ENCODE measurements around the gene RHBDD1.

Gene RHBDD1

GRCh38 chr2:226882606-226883005 is 46.8 kb downstream of the RHBDD1 start:
- H3K79me2 ChIP-seq (ENCODE audit: insufficient read depth, low read length) = no peaks in the 10 kb centered on the region
- H3K4me2 ChIP-seq (ENCODE audit: low read depth, low read length, poor library complexity, severe bottlenecking) = no peak overlapping the region
- no peak overlapping the region for H3K27ac ChIP-seq (ENCODE audit: low read depth, low read length)
- no peaks in the 10 kb centered on the region for H4K20me1 ChIP-seq (ENCODE audit: low read depth, low read length)
- no peak for TF ChIP-seq EZH2phosphoT487 (conservative IDR thresholded peaks at IDR 0.05; ENCODE audit: low read length)
- TF ChIP-seq CTCF (IDR thresholded peaks at IDR 0.05; ENCODE audit: insufficient read depth, low read length, poor library complexity, severe bottlenecking) = no peak
- no peaks in the 10 kb centered on the region; the same call in 1 of the 2 replicates for H3F3A ChIP-seq (ENCODE audit: insufficient read depth)
- H2AFZ ChIP-seq (ENCODE audit: low read depth, low read length, severe bottlenecking) = no peak overlapping the region
- no peaks in the 10 kb centered on the region for H3K27me3 ChIP-seq (ENCODE audit: low read length)
- H3K9ac ChIP-seq (ENCODE audit: low read length) = no peak overlapping the region
- no peaks in the 10 kb centered on the region for H3K36me3 ChIP-seq (ENCODE audit: low read length)
- no peaks in the 10 kb centered on the region for H3K9me2 ChIP-seq (replicated peaks; ENCODE audit: insufficient read depth, low read length)
- H3K9me3 ChIP-seq (ENCODE audit: insufficient read depth, low read length) = no peaks in the 10 kb centered on the region
- H3K4me3 ChIP-seq (ENCODE audit: insufficient read depth, low read length, poor library complexity, severe bottlenecking) = no peak overlapping the region

GRCh38 chr2:226883296-226883795 is 47.5 kb downstream of the RHBDD1 start:
- H3K9ac ChIP-seq (ENCODE audit: low read length) = no peak overlapping the region
- no peaks in the 10 kb centered on the region for H3K36me3 ChIP-seq (ENCODE audit: low read length)
- H3K27ac ChIP-seq (ENCODE audit: low read depth, low read length) = no peak overlapping the region
- no peaks in the 10 kb centered on the region for H4K20me1 ChIP-seq (ENCODE audit: low read depth, low read length)
- no peaks in the 10 kb centered on the region for H3K9me3 ChIP-seq (ENCODE audit: insufficient read depth, low read length)
- TF ChIP-seq CTCF (IDR thresholded peaks at IDR 0.05; ENCODE audit: insufficient read depth, low read length, poor library complexity, severe bottlenecking) = no peak
- TF ChIP-seq EZH2phosphoT487 (conservative IDR thresholded peaks at IDR 0.05; ENCODE audit: low read length) = no peak
- H3K27me3 ChIP-seq (ENCODE audit: low read length) = no peaks in the 10 kb centered on the region
- H3K4me2 ChIP-seq (ENCODE audit: low read depth, low read length, poor library complexity, severe bottlenecking) = no peak overlapping the region
- H2AFZ ChIP-seq (ENCODE audit: low read depth, low read length, severe bottlenecking) = no peak overlapping the region
- H3K4me3 ChIP-seq (ENCODE audit: insufficient read depth, low read length, poor library complexity, severe bottlenecking) = no peak overlapping the region
- no peaks in the 10 kb centered on the region for H3K79me2 ChIP-seq (ENCODE audit: insufficient read depth, low read length)
- H3F3A ChIP-seq (ENCODE audit: insufficient read depth) = no peaks in the 10 kb centered on the region; the same call in 1 of the 2 replicates
- no peaks in the 10 kb centered on the region for H3K9me2 ChIP-seq (replicated peaks; ENCODE audit: insufficient read depth, low read length)

GRCh38 chr2:226884166-226884565 is 48.3 kb downstream of the RHBDD1 start:
- no peaks in the 10 kb centered on the region for H3K9me3 ChIP-seq (ENCODE audit: insufficient read depth, low read length)
- TF ChIP-seq CTCF (IDR thresholded peaks at IDR 0.05; ENCODE audit: insufficient read depth, low read length, poor library complexity, severe bottlenecking) (no peak), EZH2phosphoT487 (conservative IDR thresholded peaks at IDR 0.05; ENCODE audit: low read length) (no peak)
- H2AFZ ChIP-seq (ENCODE audit: low read depth, low read length, severe bottlenecking) = no peak overlapping the region
- no peaks in the 10 kb centered on the region; the same call in 1 of the 2 replicates for H3F3A ChIP-seq (ENCODE audit: insufficient read depth)
- H3K79me2 ChIP-seq (ENCODE audit: insufficient read depth, low read length) = no peaks in the 10 kb centered on the region
- no peaks in the 10 kb centered on the region for H3K27me3 ChIP-seq (ENCODE audit: low read length)
- no peak overlapping the region for H3K4me3 ChIP-seq (ENCODE audit: insufficient read depth, low read length, poor library complexity, severe bottlenecking)
- H3K9me2 ChIP-seq (replicated peaks; ENCODE audit: insufficient read depth, low read length) = no peaks in the 10 kb centered on the region
- H3K36me3 ChIP-seq (ENCODE audit: low read length) = no peaks in the 10 kb centered on the region
- no peak overlapping the region for H3K4me2 ChIP-seq (ENCODE audit: low read depth, low read length, poor library complexity, severe bottlenecking)
- H3K9ac ChIP-seq (ENCODE audit: low read length) = no peak overlapping the region
- no peak overlapping the region for H3K27ac ChIP-seq (ENCODE audit: low read depth, low read length)
- H4K20me1 ChIP-seq (ENCODE audit: low read depth, low read length) = no peaks in the 10 kb centered on the region

All from SU-DHL-6 (cell line).